Fibroblast of peridontal ligament (primary cell): ENCODE results near the gene AIF1.

Source experiments
- DNase-seq: peaks from one replicate; pipeline ENCODE4 v3.0.0-alpha.2; 2010; ENCODE audit errors: extremely low read depth

Gene AIF1

GRCh38 chr6:31663961-31664789 is 49.1 kb downstream of the AIF1 start:
- peak; percentile 59 for DNase-seq

GRCh38 chr6:31664790-31665500 is 49.9 kb downstream of the AIF1 start, which contains the start of gene GPANK1:
Gene GPANK1 (minus strand): TSS chr6:31664997. CDS start chr6:31664478, 519 bp downstream.
- peak; percentile 96 for DNase-seq

- peak; percentile 95 for DNase-seq
Measured at GRCh38 chr6:31665501-31666336, 50.7 kb downstream of the AIF1 start, which contains the start of gene CSNK2B. Gene CSNK2B (plus strand): TSS chr6:31666080. CDS start chr6:31666832, 752 bp downstream.

- DNase-seq: no peak
Measured at GRCh38 chr6:31666337-31666965, 51.4 kb downstream of the AIF1 start.
